HG03280 (cell line): ENCODE measurements around the gene IL17REL.

Experiments used
- ATAC-seq: cut with Tn5 transposase; IDR thresholded peaks from one replicate; pipeline ENCODE4 v1.9.1; 2021; ENCODE audit warnings: mild to moderate bottlenecking, moderate library complexity; ENCODE audit not compliant: unreplicated experiment

Gene IL17REL

DNA sequence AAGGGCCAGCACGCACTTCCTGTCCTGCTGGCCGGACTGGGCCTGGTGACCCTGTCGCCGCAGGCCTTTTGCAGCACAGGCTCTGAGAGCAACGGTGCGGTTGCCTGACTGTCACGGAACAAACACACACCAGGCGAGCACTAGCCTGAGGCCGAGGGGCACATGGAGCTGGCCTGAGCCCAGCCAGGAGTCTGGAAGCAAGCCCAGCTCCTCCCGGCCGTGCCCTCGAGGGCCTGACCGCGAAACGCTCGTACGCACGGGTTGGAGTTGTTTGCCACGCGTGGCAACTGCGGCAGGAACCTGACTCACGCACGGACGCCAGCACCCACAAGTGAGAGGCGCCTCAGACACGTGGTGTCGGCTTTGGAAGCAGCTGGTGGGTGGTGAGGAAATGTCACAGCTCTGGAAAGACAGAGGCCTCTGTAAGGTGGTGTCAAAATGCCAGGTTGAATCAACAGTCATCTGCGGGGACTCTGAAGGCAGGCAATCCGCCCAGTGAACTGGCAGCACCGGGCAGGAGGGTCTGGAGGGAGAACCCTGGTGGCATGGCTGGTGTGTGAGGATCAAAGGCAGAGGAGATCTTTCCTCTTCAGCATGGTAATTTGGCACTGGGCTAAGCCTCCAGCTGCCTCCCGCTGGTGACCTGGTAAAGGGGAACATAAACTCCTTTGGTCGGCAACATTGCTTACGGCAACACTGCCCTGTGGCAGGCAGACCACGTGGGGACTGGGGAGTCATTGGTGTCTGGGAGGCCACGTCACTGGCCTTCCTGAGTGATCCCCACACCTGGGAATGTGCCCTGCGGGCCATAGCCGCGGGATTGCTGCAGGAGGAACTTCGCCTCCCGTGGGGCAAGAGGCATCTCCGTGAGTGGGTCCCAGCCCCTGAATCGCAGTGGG, 15.3 kb upstream of the IL17REL start:
- ATAC-seq: no peak

DNA sequence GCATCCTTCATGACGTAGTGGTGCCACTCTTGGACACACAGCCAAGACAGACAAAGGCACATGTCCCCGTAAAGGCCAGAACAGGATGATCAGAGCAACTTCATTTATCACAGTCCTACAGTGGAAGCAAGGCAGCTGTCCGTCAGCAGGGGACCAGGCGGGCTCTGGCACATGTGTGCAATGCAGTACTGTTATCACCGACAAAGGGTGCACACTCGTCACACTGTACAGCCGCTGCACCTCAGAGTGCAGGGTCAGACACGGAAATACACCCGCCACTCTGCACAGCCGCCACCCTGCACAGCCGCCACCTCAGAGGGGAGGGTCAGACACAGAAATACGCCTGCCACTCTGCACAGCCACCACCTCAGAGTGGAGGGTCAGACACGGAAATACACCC, 13.4 kb upstream of the IL17REL start:
- no peak for ATAC-seq

DNA sequence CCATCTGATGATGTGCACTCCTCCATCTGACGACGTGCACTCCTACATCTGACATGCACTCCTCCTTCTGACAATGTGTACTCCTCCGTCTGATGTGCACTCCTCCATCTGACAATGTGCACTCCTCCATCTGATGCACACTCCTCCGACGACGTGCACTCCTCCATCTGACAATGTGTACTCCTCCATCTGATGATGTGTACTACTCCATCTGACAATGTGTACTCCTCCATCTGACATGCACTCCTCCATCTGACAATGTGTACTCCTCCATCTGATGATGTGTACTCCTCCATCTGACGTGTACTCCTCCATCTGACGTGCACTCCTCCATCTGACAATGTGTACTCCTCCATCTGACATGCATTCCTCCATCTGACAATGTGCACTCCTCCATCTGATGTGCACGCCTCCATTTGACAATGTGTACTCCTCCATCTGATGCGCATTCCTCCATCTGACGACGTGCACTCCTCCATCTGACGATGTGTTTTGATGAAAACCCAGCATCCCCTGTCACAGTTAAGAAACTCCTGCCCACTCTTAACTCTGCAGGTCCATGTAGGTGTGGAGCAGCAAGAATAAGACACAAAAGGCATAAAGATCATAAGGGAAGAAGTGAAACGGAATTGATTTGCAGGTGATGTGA, 9.7 kb upstream of the IL17REL start:
- no peak for ATAC-seq

DNA sequence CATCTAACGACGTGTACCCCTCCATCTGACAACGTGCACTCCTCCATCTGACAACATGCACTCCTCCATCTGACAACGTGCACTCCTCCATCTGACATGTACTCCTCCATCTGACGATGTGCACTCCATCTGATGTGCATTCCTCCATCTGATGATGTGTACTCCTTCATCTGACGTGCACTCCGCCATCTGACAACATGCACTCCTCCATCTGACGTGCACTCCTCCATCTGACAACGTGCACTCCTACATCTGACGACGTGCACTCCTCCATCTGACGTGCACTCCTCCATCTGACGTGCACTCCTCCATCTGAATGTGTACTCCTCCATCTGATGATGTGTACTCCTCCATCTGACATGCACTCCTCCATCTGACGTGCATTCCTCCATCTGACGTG, 8.0 kb upstream of the IL17REL start:
- ATAC-seq: no peak

DNA sequence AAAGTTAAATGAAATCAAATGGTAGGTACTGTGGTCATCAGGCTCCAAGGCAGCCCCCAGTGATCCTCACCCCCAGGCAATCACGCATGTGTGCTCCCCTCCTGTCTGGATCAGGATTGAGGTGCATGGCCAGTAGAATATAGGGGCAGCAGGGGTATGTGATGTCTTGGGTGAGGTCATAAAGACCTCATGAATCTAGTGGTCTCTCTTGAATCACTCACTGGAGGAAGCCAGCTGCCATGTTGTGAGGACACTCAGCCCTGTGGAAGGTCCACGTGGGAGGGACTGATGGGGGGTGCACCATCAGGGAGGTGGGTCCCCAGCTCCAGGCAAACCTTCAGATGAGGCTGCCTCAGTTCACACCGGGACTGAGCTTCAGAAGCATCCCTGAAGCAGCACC, 6.8 kb upstream of the IL17REL start:
- ATAC-seq: no peak

DNA sequence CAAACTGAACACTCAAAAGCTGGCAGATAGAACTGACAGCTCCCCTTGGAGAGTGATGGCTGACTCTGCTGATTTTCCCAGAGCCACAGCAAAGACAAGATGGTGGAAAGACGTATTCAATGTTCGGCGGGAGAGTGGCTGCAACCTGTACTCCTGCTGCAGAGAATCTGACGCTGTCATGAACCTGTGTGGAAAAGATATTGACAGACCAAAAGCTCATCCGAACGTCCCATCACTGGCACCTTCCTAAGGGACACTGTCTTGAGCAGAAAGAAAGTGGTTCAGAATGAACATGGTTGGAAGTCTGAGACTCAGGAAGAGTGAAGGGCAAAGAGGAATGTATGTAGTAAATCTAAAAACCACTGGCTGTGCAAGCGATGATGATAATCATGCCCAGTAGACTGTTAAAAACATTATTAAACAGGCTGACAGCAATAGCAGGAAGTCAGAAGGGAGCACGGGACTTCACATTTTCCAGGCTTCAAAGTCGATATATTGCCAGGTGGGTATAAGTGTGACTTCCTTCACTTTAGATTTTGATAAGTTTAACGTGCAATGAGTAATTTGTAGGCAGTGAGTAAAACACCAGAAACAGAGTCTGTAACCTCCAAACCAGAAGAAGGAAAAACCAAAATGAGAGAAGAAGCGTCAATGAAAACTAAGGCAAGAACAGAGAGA, 6.2 kb upstream of the IL17REL start:
- ATAC-seq: no peak

DNA sequence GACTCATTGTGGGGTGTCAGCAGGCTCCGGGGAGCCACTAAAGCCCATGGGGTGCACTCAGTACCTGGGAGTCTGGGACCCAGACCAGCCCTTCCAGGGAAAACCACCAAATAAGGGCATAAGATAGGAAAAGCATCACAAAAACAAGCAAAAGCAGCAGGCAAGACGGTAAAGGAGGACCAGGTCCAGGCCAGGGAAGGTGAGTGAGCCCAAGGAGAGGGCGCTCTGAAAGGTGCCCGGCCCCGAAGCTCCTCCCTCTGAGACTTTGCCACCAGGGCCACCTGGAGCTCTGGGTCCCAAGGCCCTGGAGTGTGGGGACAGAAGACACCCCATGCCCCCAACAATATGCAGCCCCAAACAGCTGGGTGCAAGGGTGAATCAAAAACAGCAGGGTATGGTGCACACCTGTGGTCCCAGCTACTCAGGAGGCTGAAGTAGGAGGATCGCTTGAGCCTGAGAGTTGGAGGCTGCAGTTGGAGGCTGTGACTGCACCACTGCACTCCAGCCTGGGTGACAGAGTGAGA, 5.2 kb upstream of the IL17REL start:
- ATAC-seq: no peak

DNA sequence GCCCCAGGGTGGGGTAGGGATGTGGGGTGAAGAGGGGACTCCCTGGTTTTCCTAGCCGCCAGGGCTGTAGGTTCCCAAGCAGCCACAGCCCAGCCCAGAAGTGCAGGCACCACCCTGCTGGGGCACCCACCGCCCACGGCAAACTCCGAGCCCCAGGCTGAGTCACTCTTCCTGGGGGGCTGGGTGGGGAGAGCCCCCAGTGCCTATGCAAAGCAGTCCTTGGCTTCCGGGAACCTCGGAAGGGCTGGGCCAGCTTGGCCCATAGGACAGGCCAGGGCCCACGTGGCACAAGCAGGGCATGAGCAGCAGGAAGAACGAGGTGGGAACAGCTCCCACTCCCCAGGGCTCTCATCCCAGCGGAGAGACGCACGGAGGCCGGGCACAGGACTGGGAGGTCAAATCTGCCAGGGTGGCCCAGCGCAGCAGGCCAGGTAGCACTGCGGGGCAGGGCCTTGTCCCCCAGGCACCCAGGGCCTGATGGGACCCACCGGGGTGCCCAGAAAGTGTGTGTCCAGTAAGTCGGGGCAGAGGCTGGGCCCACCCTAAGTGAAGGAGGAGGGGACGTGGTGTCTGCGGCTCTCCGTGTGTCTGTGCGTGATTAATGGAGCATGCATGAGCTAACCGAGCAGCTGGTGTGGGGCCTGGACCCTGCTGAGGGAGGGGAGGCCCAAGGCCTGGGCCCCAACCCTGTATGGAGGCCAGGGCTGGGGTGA, 4.6 kb upstream of the IL17REL start:
- ATAC-seq: no peak

DNA sequence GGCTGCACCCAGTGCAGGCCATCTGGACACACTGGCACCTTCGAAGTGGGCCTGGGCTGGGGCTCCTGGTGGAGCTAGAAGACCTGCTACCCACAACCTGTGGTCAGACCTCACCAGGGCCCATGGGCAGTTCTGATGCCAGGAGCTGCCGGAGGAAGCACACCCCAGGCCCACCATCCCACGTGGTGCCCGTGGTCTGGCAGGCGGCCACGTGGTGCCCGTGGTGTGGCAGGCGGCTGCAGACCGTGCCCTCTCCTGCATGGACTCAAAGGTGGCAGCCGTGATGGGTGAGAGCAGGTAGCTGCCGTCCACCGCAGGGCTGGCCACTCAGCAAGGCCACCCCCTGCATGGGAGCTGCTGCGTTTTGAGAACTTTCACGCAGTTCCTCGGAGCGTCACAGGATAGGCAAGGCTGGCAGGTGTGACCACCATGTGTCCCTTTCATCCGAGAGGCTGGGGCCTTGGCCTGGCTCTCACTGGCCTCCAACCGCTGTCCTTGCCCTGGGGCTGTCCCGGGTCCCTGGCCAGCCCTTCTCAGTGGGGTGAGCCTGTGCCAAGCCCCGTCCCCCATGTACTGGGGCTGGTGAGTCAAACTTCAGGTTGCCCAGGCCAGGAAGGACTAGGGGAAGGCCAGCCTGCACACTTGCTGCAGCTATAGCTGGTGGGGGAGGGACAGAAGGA, 3.9 kb upstream of the IL17REL start:
- ATAC-seq: no peak

DNA sequence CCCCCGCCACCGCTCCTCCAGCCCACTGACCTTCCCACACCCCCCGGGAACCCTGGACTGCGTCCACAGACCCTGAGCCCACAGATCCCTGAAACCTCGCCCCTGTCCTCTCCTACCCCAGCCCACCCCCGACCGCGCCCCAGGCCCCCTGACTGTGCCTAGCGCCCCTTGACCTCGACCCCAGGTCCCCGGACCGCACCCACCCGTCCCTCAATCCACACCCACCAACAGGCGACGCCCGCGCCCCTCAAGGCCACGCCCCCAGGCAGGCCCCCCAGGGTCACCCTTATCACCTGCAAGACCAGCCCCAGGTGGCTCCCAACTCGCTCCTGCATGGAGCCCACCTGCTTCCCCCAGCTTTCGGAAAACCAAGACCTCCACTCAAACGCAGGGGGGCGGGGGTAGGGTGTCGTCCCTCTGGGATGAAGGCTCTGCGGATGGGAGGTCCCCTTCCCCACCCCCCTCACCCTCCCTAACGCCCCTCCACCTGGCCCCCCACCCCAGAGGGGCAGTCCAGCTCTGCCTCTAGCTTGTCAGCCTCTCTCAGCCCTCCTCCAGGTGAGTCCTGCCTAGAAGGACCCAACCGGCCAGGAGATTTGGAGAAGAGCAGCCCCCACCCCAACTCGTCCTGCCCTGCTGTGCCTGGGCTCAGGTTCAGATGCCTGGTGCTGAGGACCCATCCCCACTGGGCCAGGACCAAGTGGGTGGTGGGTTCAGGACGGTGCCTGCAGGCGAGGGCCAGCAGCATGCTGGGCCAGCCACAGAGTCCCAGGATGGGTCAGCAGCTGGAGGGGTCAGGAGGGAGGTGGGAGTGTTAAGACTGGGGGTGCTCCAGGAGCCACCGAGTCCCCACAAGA, 3.1 kb upstream of the IL17REL start:
- ATAC-seq: no peak

DNA sequence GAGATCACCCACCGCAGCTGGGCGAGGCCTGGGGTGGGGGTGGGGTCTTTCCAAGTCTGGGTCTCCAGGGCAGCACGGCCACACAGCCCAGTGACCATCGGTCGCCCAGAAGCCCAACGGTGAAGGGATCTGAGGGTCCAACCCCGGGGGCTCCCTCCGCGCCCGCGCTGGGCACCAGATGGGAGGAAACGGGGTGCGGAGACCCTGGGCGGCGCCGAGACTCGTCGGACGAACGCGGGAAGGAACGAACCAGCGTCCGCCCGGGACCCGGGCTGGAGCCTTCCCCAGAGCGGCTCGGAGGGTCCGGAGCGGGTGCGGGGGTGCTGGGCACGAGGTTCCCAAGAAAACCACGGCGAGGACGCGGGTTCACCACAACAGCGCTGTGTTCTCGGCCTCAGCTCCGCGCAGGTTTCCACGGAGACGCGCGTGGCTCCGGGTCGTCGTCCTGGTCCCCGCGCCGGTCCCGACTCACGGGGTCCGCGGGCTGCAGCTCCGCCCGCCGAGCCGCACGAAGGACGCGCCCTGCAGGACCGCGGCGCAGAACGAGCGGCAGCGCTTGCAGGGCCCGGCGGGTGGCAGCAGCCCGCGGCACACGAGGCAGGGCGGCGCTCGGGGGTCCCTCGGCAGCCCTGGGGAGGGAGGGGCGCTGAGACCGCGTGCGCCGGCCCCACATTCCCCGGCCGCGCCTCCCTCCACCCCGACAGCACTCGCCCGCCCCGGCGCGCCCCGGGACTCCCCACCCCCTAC, 2.3 kb upstream of the IL17REL start:
- ATAC-seq: no peak

DNA sequence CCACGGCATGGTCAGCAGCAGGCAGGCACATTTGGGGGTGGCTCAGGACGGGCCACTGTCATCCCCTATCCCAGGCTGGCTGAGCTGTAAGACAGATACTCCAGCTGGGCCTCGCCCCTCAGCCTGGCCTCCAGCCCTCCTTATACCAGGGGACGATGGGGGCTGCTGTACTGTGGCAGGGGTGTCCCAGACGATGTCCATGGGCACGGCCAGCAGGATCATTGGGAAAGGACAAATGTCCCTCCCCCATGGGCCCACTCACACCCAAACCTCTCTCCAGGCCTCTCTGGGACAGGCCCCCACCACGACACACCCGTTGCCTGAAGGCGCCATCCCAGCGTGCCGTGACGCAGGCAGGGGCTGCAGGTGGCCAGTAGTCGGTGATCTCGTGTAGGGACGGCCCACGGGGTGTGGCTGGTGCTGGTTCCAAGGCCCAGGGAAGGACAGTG, 1.5 kb upstream of the IL17REL start:
- no peak for ATAC-seq

DNA sequence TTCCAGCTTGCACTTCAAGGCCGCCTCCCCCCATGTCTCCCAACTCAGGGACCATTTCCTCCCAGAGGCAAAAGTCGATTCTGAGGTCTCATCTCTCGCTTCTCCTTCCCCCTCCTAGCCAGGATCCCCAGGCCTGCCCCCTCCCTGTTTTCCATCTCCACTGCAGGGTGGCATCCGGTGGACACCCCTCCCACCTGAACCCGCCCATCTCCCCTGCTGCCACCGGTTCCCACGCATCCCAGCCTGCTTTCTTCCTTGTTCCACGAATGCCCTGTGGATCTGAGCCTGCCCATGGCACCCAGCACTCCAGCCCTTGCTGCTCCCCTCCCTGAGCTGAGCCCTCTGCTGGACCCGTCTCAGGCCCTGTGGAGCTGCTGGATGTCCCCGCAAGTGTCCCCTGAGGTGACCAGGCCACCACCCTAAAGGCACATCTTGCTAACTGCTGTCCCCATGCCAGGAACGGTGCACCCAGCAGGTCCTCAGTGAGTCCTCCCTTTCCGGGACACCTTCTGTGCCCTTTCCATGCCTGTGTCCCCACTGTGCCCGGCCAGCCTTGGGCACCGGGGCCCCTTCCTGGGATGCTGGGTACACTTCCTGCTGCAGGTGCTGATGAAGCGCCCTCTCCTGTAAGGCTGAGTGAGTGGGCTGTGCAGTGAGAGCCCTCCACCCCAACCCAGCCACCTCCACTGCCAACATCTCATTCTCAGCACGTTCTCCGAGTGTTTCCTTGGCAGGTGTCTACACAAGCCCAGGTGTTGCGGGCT, 936 bp downstream of the IL17REL start:
- no peak for ATAC-seq

DNA sequence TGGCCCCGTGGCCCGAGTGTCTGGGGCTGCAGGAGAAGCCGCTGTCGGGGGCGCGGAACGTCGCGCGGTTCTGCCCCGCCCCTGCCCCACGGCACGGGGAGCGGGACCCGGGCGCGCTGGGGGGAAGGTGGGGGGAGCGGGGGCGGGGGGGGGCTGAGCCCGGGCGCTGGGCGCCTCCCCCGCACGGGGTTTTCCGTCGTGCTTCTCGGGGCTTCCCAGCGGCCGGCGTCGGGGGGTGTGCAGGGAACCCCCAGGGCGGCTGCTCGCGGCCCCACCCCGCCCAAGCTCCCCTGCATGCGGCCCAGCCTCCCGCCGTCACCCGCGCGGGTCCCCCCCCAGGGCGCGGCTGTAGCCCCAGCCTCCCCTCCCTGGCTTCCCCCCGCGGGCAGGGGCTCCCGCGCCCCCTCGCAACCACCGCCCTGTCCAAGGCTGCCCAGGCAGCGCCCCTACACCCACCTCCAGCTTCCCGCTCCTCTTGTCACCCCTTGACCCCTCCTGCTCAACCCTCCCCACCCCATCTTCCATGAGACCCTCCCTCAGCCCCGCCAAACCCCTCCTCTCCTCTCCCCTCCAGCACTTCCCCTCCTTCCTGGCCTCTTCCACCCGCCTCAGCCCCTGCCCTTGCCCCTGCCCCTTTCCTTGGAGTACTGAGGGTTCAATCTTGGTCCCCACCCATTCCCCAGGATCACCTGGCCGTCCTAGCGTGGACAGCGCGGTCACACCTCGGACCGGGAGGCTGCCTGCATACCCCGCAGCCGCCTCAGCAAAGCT, 1.7 kb downstream of the IL17REL start:
- ATAC-seq: no peak

DNA sequence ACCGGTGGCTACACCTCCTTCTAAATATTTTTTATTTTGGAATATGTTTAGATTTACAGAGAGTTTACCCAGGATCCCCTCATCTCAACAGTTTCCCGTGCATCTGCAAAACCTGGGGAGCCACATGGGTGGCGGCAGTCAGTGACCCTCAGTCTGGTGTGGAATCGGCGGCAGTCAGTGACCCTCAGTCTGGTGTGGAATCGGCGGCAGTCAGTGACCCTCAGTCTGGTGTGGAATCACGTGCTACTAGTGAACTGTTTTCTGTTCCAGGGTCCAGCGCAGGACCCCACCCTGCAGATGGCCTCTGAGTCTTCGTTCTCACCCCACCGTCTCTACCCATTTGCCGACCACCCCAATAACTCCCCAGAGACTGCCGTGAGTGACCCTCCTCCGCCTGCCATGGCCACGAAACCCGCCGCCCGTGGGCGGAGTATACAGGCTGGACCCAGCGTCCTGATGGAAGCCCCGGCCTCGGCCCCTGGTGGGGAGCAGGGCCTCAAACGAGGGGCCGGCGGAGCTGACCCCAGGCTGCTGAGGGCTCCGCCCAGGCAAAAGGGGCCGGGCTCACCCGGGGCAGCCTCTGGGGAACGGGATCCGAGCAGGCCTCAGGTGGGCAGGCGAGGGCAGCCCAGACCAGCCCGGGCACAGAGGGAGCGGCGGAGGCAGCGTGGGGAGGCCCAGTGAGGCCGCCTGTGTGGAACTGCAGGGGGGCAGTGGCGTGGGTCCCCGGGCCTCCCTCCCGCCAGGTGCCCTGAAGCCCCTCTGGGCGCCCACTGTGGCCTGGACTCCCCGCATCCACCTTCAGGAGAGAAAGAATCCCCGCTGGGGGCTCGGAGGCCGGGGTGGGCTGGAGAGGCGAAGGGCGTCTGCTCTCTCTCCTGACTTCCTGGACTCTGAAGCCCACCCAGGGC, 2.5 kb downstream of the IL17REL start:
- no peak for ATAC-seq

DNA sequence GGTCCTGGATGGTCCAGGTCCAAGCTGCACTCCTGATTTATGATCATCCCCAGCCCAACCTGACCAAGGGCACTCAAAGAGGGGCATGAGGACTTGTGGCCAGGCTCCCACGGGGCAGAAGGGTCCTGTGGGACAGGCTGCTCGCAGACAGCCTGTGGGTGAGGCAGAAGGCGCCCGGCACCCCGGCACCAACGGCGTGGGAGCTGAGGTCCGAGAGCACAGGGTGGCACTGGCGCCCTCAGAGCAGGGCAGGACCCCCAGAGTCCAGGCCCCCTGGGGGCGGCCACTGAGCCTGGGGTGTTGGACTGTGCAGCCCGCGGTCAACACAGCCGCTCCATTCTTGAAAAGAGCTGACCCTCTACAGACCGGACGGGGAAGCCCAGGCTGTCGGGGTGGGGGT, 3.3 kb downstream of the IL17REL start:
- ATAC-seq: no peak
